ENCODE measurements around the gene MAJIN.
A peak's percentile ranks its signal among the peaks of the same experiment; 100 is the strongest.

DNA sequence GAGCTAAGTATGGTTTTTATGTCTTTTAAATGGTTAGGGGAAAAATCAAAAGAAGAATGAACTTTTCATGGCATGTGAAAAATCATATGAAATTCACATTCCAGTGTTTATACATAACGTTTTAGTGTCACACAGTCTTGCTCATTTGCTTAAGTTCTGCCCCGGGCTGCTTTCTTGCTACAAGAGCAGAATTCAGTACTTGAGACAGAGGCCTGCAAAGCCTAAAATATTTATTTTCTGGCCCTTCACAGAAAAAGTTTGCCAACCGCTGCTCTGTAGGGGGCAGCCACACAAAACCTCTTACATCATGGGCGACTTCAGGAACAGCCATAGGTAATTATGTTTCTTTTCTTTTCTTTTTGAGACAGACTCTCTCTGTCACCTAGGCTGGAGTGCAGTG lies 53.9 kb downstream of the MAJIN start:
- peak; percentile 29 for TF ChIP-seq CTCF (IDR thresholded peaks at IDR 0.05)
- TF ChIP-seq ZFX (IDR thresholded peaks at IDR 0.05; ENCODE audit: borderline replicate concordance), result no peak
